DMS53 treated with DMSO at 0.1 percent for 48 hours (cell line): ENCODE measurements around the gene RNF213.
"Not testable (repeated sequence)": the region's sequence is repeated elsewhere in the genome, so short reads cannot be mapped to it uniquely, and the experiment has no call there.

Experiments used
- DNase-seq: peaks from one replicate; lab custom pipeline; 2025; ENCODE audit not compliant: unreplicated experiment; lab: John Stamatoyannopoulos, UW

RNF213 gene

GRCh38 chr17:80291691-80292487 lies 31.2 kb downstream of the RNF213 start:
- no peak for DNase-seq

- DNase-seq: no peak
Observed at GRCh38 chr17:80292521-80292971, 31.9 kb downstream of the RNF213 start.

GRCh38 chr17:80294210-80294609 lies 33.6 kb downstream of the RNF213 start:
- DNase-seq: no peak

GRCh38 chr17:80294653-80295052 lies 34.0 kb downstream of the RNF213 start:
- DNase-seq: no peak

GRCh38 chr17:80295146-80295545 lies 34.5 kb downstream of the RNF213 start:
- DNase-seq: no peak

GRCh38 chr17:80295559-80295958 lies 34.9 kb downstream of the RNF213 start:
- DNase-seq: no peak

- no peak for DNase-seq
Observed at GRCh38 chr17:80296221-80296620, 35.6 kb downstream of the RNF213 start.

- DNase-seq: no peak
Observed at GRCh38 chr17:80297996-80298560, 37.4 kb downstream of the RNF213 start.

GRCh38 chr17:80299350-80300100 lies 38.9 kb downstream of the RNF213 start:
- DNase-seq: not testable (repeated sequence)

- not testable (repeated sequence) for DNase-seq
Observed at GRCh38 chr17:80300756-80301155, 40.1 kb downstream of the RNF213 start.

GRCh38 chr17:80303824-80304223 lies 43.2 kb downstream of the RNF213 start:
- DNase-seq: no peak

GRCh38 chr17:80307994-80308691 lies 47.5 kb downstream of the RNF213 start:
- no peak for DNase-seq

- DNase-seq: no peak
Observed at GRCh38 chr17:80308692-80309517, 48.3 kb downstream of the RNF213 start.

- DNase-seq: no peak
Observed at GRCh38 chr17:80311216-80311827, 50.7 kb downstream of the RNF213 start.

- no peak for DNase-seq
Observed at GRCh38 chr17:80312621-80313135, 52.0 kb downstream of the RNF213 start.

GRCh38 chr17:80313160-80313829 lies 52.6 kb downstream of the RNF213 start:
- no peak for DNase-seq

GRCh38 chr17:80313946-80314345 lies 53.3 kb downstream of the RNF213 start:
- not testable (repeated sequence) for DNase-seq

GRCh38 chr17:80315517-80316182 lies 55.0 kb downstream of the RNF213 start:
- DNase-seq: no peak

GRCh38 chr17:80316431-80316830 lies 55.8 kb downstream of the RNF213 start:
- no peak for DNase-seq
